ENCODE data around the gene HAO1. TPM values are rescaled to one million over a fixed set of nuclear protein-coding genes. Genes with fewer than 3 reads are reported as not detected.

HAO1 gene
- total RNA-seq, 1 donor from 2014 or later = not detected

- intact Hi-C loops (cut with micrococcal nuclease) = no loop called here
Observed at GRCh38 chr20:7930343-7930742, 9.9 kb downstream of the HAO1 start.

GRCh38 chr20:7926767-7927166, 13.5 kb downstream of the HAO1 start:
- intact Hi-C loops (cut with micrococcal nuclease) = loop anchor here (2.0 kb wide), 1 partner anchor 1098 kb away; no protein-coding TSS in a partner anchor

- intact Hi-C loops (cut with micrococcal nuclease) = loop anchor here (2.0 kb wide), 1 partner anchor 1098 kb away; no protein-coding TSS in a partner anchor
Observed at GRCh38 chr20:7926323-7926722, 13.9 kb downstream of the HAO1 start.

- intact Hi-C loops (cut with micrococcal nuclease) = no loop called here
Observed at GRCh38 chr20:7924692-7925091, 15.6 kb downstream of the HAO1 start.

GRCh38 chr20:7916648-7917047, 23.6 kb downstream of the HAO1 start:
- intact Hi-C loops (cut with micrococcal nuclease) = no loop called here

- intact Hi-C loops (cut with micrococcal nuclease) = no loop called here
Observed at GRCh38 chr20:7912551-7912950, 27.7 kb downstream of the HAO1 start.

- intact Hi-C loops (cut with micrococcal nuclease) = no loop called here
Observed at GRCh38 chr20:7911586-7912330, 28.5 kb downstream of the HAO1 start.

- intact Hi-C loops (cut with micrococcal nuclease) = no loop called here
Observed at GRCh38 chr20:7908905-7909304, 31.4 kb downstream of the HAO1 start.

GRCh38 chr20:7903429-7903828, 36.8 kb downstream of the HAO1 start:
- intact Hi-C loops (cut with micrococcal nuclease) = no loop called here

- intact Hi-C loops (cut with micrococcal nuclease) = no loop called here
Observed at GRCh38 chr20:7902879-7903278, 37.4 kb downstream of the HAO1 start.

- intact Hi-C loops (cut with micrococcal nuclease) = no loop called here
Observed at GRCh38 chr20:7897781-7898364, 42.4 kb downstream of the HAO1 start.

GRCh38 chr20:7893014-7893730, 47.1 kb downstream of the HAO1 start:
- intact Hi-C loops (cut with micrococcal nuclease) = no loop called here

GRCh38 chr20:7891705-7892104, 48.6 kb downstream of the HAO1 start:
- intact Hi-C loops (cut with micrococcal nuclease) = no loop called here

- intact Hi-C loops (cut with micrococcal nuclease) = no loop called here
Observed at GRCh38 chr20:7889736-7890135, 50.5 kb downstream of the HAO1 start.

- intact Hi-C loops (cut with micrococcal nuclease) = no loop called here
Observed at GRCh38 chr20:7883741-7884140, 56.5 kb downstream of the HAO1 start.

GRCh38 chr20:7883309-7883708, 56.9 kb downstream of the HAO1 start:
- intact Hi-C loops (cut with micrococcal nuclease) = no loop called here

GRCh38 chr20:7882076-7882475, 58.2 kb downstream of the HAO1 start:
- intact Hi-C loops (cut with micrococcal nuclease) = no loop called here

- intact Hi-C loops (cut with micrococcal nuclease) = no loop called here
Observed at GRCh38 chr20:7881551-7881950, 58.7 kb downstream of the HAO1 start.

- intact Hi-C loops (cut with micrococcal nuclease) = no loop called here
Observed at GRCh38 chr20:7879883-7880282, 60.4 kb downstream of the HAO1 start.

- intact Hi-C loops (cut with micrococcal nuclease) = no loop called here
Observed at GRCh38 chr20:7868108-7868507, 72.2 kb downstream of the HAO1 start.

- intact Hi-C loops (cut with micrococcal nuclease) = no loop called here
Observed at GRCh38 chr20:7866285-7866684, 74.0 kb downstream of the HAO1 start.

- intact Hi-C loops (cut with micrococcal nuclease) = loop anchor here (2.0 to 10.0 kb wide), 2 partner anchors 1095 to 1275 kb away; no protein-coding TSS in a partner anchor
Observed at GRCh38 chr20:7859356-7859802, 80.9 kb downstream of the HAO1 start.
